ENCODE data around the gene C2orf15.

GRCh38 chr2:99166218-99166617, 24.7 kb downstream of the C2orf15 start:
- TF ChIP-seq NR3C1 (IDR thresholded peaks at IDR 0.05) (no peak), EHMT2 (IDR thresholded peaks at IDR 0.05; ENCODE audit: low read depth) (no peak), CTCF (IDR thresholded peaks at IDR 0.05) (no peak)

Data from A549 (cell line).